HepG2 (cell line): ENCODE data around the gene BICRA. TPM values are rescaled to one million over a fixed set of nuclear protein-coding genes. Genes with fewer than 3 reads are reported as not detected.
"Not testable (repeated sequence)": the region's sequence is repeated elsewhere in the genome, so short reads cannot be mapped to it uniquely, and the experiment has no call there.

Experiments
- ATAC-seq: fragments of 200-7000 bp; cut with Tn5 transposase; 3 replicates; pipeline ENCODE4 v1.9.1; 2020; ENCODE audit warnings: mild to moderate bottlenecking, moderate library complexity
- BruUV-seq: library from RNA; stranded (reverse); fragments of 400-500 nt; replicated peaks from 2 replicates; lab custom pipeline; 2021; lab: Mats Ljungman, UMichigan
- CTCF ChIA-PET: fragments of 300-600 bp; formaldehyde crosslinking; extraction: SDS; loops from one replicate; lab custom pipeline; 2021; ENCODE audit warnings: low total read pairs, inconsistent platforms, low intra/inter-chr PET ratio; lab: Yijun Ruan, JAX
- POLR2A ChIA-PET: fragments of 350-600 bp; sonication (Branson Sonifier 250); formaldehyde crosslinking; loops from one replicate; lab custom pipeline; 2020; ENCODE audit warnings: antibody characterized with exemption, inconsistent platforms; lab: Yijun Ruan, JAX
- DNase-seq: peaks from one replicate; pipeline ENCODE4 v3.0.0-alpha.2; 2015; ENCODE audit warnings: low spot score
- FAIRE-seq: peaks from 3 replicates; lab custom pipeline; 2011; peaks lifted over from hg19 to GRCh38; lab: Jason Lieb, UNC
- H2AFZ ChIP-seq: one replicate; pipeline ENCODE4 v1.6.1; 2011; ENCODE audit warnings: low read length, inconsistent platforms
- H3K27ac ChIP-seq: fragments of 300-600 bp; 3 replicates; pipeline ENCODE4 v1.8.0; 2011; ENCODE audit warnings: mixed run types, mild to moderate bottlenecking, mixed read lengths, low read length, inconsistent platforms; ENCODE audit not compliant: insufficient read depth; ENCODE audit errors: extremely low read length
- H3K27me3 ChIP-seq, 2 experiments: fragments of 200-600 bp in 1 of 2; 2 replicates in 1 of 2; 3 replicates in 1 of 2; pipeline versions ENCODE4 v1.6.0 to v1.8.0; 2011; ENCODE audit warnings: low read length in 2 of 2, mild to moderate bottlenecking in 2 of 2, moderate library complexity in 2 of 2, inconsistent platforms in 1 of 2; ENCODE audit not compliant: insufficient read depth in 2 of 2, control insufficient read depth in 1 of 2
- H3K36me3 ChIP-seq, 2 experiments: fragments of 200-600 bp in 1 of 2; replicated peaks in 1 of 2; 2 replicates in 1 of 2; 3 replicates in 1 of 2; pipeline versions ENCODE4 v1.5.1 to v1.8.0; 2011; ENCODE audit warnings: low read length in 2 of 2, inconsistent platforms in 1 of 2; ENCODE audit not compliant: insufficient read depth in 2 of 2, control insufficient read depth in 1 of 2
- H3K4me1 ChIP-seq: 2 replicates; pipeline ENCODE4 v1.5.1; 2012; ENCODE audit warnings: low read length, inconsistent platforms; ENCODE audit not compliant: insufficient read depth
- H3K4me2 ChIP-seq: 2 replicates; pipeline ENCODE4 v1.6.0; 2011; ENCODE audit warnings: low read depth, low read length, inconsistent platforms
- H3K4me3 ChIP-seq, 3 experiments: fragments of 200-600 bp in 1 of 3; sonication (generic), shearing (Covaris generic) in 1 of 3; replicated peaks in 1 of 3; 2 replicates each; pipeline ENCODE4 v1.5.1; 2011 to 2016; ENCODE audit warnings: low read length in 3 of 3, inconsistent platforms in 2 of 3, low read depth in 2 of 3, mild to moderate bottlenecking in 2 of 3, control low read depth in 1 of 3, mixed read lengths in 1 of 3; ENCODE audit not compliant: insufficient read depth in 1 of 3
- H3K79me2 ChIP-seq: one replicate; pipeline ENCODE4 v1.6.1; 2011; ENCODE audit warnings: low read length, inconsistent platforms; ENCODE audit not compliant: insufficient read depth
- H3K9ac ChIP-seq: 2 replicates; pipeline ENCODE4 v1.6.0; 2011; ENCODE audit warnings: mild to moderate bottlenecking, low read depth, low read length, inconsistent platforms; ENCODE audit not compliant: insufficient read depth
- H3K9me3 ChIP-seq: 2 replicates; pipeline ENCODE4 v1.5.1; 2012; ENCODE audit warnings: mild to moderate bottlenecking, low read length
- H4K20me1 ChIP-seq: 2 replicates; pipeline ENCODE4 v1.6.0; 2011; ENCODE audit warnings: inconsistent platforms, mild to moderate bottlenecking, low read length, moderate library complexity; ENCODE audit not compliant: insufficient read depth
- PCBP2 ChIP-seq: fragments of 200-400 bp; formaldehyde crosslinking; optimal IDR thresholded peaks from 2 replicates; pipeline ENCODE3; 2018; ENCODE audit warnings: low read length, low read depth; ENCODE audit not compliant: poor library complexity, severe bottlenecking
- RBM22 ChIP-seq: fragments of 200-400 bp; formaldehyde crosslinking; optimal IDR thresholded peaks from 2 replicates; pipeline ENCODE3; 2017; ENCODE audit warnings: mild to moderate bottlenecking, low read length, moderate library complexity
- ZNF614 ChIP-seq: IDR thresholded peaks from 2 replicates; pipeline ENCODE4 v1.6.1; 2018; ENCODE audit warnings: missing biosample characterization, missing genetic modification reagents, inconsistent platforms, borderline replicate concordance
- whole genome bisulfite sequencing: methylation state at CpG from one replicate; pipeline ENCODE4 v1.1.6; 2017; ENCODE audit warnings: low lambda C conversion rate; 5-methylcytosine and 5-hydroxymethylcytosine counted together
- in situ Hi-C: cut with HindIII; loops from 2 replicates; pipeline ENCODE4 v1.10.0; 2017; ENCODE audit warnings: low pct_unique_long_range_greater_than_20kb; ENCODE audit not compliant: extremely low pct_ligation_motif_present
- intact Hi-C: fragments of 100-400 bp; cut with micrococcal nuclease; formaldehyde crosslinking; loops from one replicate; pipeline ENCODE4 v1.10.0; 2022; ENCODE audit not compliant: unreplicated experiment
- polyA plus RNA-seq, 8 experiments: library from polyadenylated mRNA; depleted of rRNA in 3 of 8; stranded (reverse) in 7 of 8; unstranded in 1 of 8; fragments of >200 nt; fragmentation: Illumina TruSeq in 4 of 8; extraction: Trizol in 4 of 8; gene quantifications; 2 replicates each; pipeline versions ENCODE4 v1.2.1 to v1.2.3, GENCODE V29; 2011 to 2016; ENCODE audit warnings: low read depth in 4 of 8, missing spikeins in 1 of 8, mixed read lengths in 1 of 8; ENCODE audit not compliant: insufficient read depth in 1 of 8
- total RNA-seq, 5 experiments: library from RNA; depleted of rRNA; stranded (reverse); fragments of >200 nt; fragmentation: Illumina TruSeq; extraction: Trizol; gene quantifications; 2 replicates each; pipeline ENCODE4 v1.2.3, GENCODE V29; 2016; ENCODE audit warnings: low read depth in 1 of 5

Gene BICRA
- total and polyA plus RNA-seq, 2 of the 13 experiments (the other 11 are each of a cell fraction or from before 2014, with no cell fraction given) = 0.55 to 0.71 TPM

GRCh38 chr19:47582320-47582909, 26.5 kb upstream of the BICRA start:
- POLR2A ChIA-PET = no interaction called here
- Histone ChIP-seq H3K4me3 (no peak overlapping the region), H3K9ac (no peak overlapping the region), H3K36me3 (no peaks in the 10 kb centered on the region), H3K9me3 (peaks cover 8% of the 10 kb centered on the region), H3K27me3 (no peaks in the 10 kb centered on the region), H3K4me1 (no peaks in the 10 kb centered on the region), H3K79me2 (no peaks in the 10 kb centered on the region), H2AFZ (no peak overlapping the region), H4K20me1 (no peaks in the 10 kb centered on the region), H3K27ac (no peak overlapping the region), H3K4me2 (no peak overlapping the region)
- in situ Hi-C loops = no loop called here
- intact Hi-C loops = no loop called here
- FAIRE-seq (no peak), ATAC-seq (no peak), DNase-seq (no peak)
- 2% methylated on average over 6 of the region's 6 CpGs for WGBS
- TF ChIP-seq ZNF614 (CRISPR knock-in tag) = no peak
- no peak for TF ChIP-seq RBM22
- TF ChIP-seq PCBP2 = peak; percentile 1
- CTCF ChIA-PET = no interaction called here
- BruUV-seq = no TSS peak

GRCh38 chr19:47583161-47583560, 25.8 kb upstream of the BICRA start:
- ATAC-seq, POLR2A ChIA-PET: not testable (repeated sequence)

More at GRCh38 chr19:47583161-47583560, 25.8 kb upstream of the BICRA start:
- H3K27me3 ChIP-seq, in situ Hi-C loops, intact Hi-C loops, FAIRE-seq, H3K4me1 ChIP-seq, H3K9me3 ChIP-seq, H3K27ac ChIP-seq, H3K4me2 ChIP-seq, BruUV-seq, H3K4me3 ChIP-seq, H2AFZ ChIP-seq, H3K79me2 ChIP-seq, H4K20me1 ChIP-seq, H3K9ac ChIP-seq, H3K36me3 ChIP-seq, DNase-seq, CTCF ChIA-PET: not testable (repeated sequence)
- WGBS = 57% methylated on average over 1 of the region's 1 CpG
